WI38 (cell line): ENCODE results near the gene SLC39A13.
A peak's percentile ranks its signal among the peaks of the same experiment; 100 is the strongest.

Experiments used
- H3K4me3 ChIP-seq: 2 replicates; pipeline ENCODE4 v1.5.1; 2011; ENCODE audit warnings: low read depth, mild to moderate bottlenecking, control low read depth, low read length
- TF ChIP-seq, protein P1 (sequence below): IDR thresholded peaks from 2 replicates; pipeline ENCODE4 v1.5.1; 2012; ENCODE audit warnings: low read depth, mild to moderate bottlenecking, control low read depth, low read length

SLC39A13 gene

DNA sequence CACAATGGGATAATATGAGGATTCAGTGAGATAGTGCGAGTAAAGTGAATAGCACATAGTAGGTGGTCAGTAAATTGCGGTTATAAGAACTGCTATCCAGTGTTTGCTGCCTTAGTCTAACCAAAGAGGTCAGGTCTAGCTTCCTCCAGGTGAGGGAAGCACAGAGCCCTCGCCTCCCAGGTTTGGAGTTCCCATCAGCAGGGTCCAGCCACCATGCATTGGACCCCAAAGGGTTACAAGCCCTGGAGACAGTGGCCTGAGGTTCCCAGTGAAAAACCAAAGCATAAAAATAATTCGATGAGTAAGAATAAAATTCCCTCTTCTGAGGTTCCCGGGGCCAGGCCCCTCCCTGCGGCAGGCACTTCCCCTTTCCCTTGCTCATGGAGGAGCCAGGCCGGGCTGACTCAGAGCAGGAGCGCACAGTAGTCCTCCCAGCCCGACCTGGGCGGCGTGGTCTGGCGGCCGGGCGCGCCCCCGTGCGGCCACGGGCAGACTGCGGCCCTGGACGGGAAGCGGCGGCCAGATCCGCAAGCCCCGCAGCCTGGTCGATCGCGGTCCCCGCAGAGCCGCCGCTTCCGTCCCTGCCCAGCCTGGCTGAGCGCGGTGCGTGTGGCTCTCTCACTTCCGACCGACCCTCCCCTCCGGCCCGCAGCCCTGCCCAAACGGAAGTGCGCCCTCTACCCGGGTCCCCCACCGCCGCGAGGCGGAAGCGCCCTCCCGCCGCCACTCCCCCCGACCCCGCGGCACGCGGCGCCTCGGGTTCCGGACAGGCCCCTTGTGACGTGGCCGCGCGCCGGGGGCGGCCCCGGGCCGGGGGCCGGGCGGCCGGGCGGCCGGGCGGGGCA is at the start of gene SLC39A13:
TSS of gene SLC39A13 (plus strand) at position 845 of the 845 bp plus-strand sequence. CDS start 1,505 bp downstream, outside the sequence.
- TF ChIP-seq, protein P1, sequence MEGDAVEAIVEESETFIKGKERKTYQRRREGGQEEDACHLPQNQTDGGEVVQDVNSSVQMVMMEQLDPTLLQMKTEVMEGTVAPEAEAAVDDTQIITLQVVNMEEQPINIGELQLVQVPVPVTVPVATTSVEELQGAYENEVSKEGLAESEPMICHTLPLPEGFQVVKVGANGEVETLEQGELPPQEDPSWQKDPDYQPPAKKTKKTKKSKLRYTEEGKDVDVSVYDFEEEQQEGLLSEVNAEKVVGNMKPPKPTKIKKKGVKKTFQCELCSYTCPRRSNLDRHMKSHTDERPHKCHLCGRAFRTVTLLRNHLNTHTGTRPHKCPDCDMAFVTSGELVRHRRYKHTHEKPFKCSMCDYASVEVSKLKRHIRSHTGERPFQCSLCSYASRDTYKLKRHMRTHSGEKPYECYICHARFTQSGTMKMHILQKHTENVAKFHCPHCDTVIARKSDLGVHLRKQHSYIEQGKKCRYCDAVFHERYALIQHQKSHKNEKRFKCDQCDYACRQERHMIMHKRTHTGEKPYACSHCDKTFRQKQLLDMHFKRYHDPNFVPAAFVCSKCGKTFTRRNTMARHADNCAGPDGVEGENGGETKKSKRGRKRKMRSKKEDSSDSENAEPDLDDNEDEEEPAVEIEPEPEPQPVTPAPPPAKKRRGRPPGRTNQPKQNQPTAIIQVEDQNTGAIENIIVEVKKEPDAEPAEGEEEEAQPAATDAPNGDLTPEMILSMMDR: peak; percentile 65
- peak within 1 kb of the TSS; percentile 86 for H3K4me3 ChIP-seq

DNA sequence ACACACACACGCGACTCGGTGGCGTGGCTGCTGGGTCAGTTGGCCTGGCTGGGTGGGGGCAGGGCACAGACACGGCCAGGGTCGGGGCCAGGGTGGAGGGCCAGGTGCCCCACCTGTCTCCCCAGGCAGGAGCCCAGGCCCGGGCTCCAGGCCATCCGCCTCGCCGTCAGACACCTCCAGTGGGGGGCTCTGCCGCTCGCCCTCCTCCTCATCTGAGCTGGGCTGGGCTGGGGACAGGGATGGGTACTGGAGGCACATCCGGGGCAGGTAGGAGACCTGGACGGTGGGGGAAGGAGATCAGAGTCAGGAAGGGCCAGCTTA is 49.7 kb upstream of the SLC39A13 start:
- TF ChIP-seq, protein P1: no peak
- H3K4me3 ChIP-seq: no peak overlapping the region

GRCh38 chr11:47359162-47359561 is 49.2 kb upstream of the SLC39A13 start:
- H3K4me3 ChIP-seq: no peak overlapping the region
- TF ChIP-seq, protein P1: no peak

DNA sequence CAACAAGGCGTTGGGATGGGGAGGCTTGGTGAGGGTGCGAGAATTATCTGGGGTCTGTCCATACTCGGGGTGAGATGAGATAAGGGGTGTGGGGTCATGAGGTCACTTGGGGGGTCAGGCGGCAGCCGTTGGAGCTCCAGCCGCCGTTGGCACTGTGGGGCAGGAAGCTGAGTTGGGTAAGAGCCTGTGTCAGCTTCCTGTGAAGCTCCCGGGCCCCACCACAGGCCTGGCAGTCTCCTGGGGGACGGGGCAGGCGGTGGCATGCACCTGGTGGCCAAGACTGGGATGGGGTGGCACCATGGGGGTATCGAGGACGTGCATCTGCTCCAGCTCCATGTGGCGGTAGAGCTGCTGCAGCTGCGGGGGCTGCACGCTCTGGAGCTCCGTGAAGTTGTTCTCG is 48.8 kb upstream of the SLC39A13 start:
- H3K4me3 ChIP-seq: no peak overlapping the region
- TF ChIP-seq, protein P1: no peak

DNA sequence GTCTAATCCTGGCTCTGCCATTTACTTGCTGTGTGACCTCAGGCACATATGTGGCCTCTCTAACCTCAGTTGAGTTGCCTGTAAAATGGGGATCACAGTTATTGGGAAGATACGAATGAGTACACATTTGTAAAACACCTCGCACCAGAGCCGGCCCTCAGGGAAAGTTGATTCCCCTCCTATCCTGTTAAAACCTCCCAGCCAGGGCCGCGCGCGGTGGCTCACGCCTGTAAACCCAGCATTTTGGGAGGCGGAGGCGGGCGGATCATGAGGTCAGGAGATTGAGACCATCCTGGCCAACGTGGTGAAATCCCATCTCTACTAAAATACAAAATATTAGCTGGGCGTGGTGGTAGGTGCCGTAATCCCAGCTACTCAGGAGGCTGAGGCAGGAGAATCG is 48.0 kb upstream of the SLC39A13 start:
- TF ChIP-seq, protein P1: no peak

GRCh38 chr11:47361419-47361818 is 47.0 kb upstream of the SLC39A13 start:
- no peak overlapping the region for H3K4me3 ChIP-seq
- TF ChIP-seq, protein P1: no peak

More for the DNA sequence above, 48.0 kb upstream of the SLC39A13 start:
- no peak overlapping the region for H3K4me3 ChIP-seq

DNA sequence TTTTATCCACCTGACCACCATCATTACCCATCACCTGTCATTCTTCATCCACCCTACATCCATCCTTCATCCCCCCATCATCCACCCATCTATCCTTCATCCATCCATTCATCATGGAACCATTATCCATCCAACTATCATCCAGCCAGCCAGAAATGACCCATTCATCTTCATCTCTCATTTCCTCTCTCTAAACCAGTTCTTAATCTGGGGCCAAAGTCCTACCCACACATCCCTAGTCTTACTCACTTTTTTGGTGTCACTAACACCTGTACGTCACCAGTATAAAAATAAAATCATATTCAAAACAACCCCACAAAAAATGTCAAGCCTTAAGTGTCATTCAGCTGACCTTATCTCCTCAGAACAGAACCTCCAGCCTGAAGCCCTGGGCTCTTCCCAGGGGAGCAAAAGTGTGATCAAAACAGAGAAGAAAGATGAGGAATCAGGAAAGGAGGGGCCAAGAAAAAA is 42.3 kb upstream of the SLC39A13 start:
- H3K4me3 ChIP-seq: no peak overlapping the region
- TF ChIP-seq, protein P1: no peak
